ENCODE results near the gene PANK4.
A peak's percentile ranks its signal among the peaks of the same experiment; 100 is the strongest.

PANK4 gene

DNA sequence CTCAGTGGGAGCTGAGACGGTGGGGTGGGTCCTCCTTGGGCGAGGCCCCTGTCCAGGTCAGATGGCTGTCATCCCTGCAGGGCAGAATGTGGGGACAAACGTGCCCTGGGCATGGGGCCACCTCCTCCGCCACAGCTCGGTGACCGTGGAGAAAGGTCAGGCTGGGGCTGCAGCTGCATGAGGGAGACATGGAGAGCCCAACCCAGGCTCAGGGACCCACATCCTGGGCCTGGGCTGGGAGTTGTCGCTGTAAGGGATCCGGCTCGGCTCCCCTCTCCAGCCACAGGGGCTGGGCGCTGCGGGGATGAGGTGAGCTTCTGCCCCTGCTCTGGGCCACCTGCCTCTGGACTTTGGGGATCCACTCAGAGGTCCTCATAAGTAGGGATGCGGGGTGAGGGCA lies 50.8 kb downstream of the PANK4 start:
- no peaks in the 10 kb centered on the region for H3K27me3 Mint-ChIP-seq
- no peak overlapping the region for H3K4me3 Mint-ChIP-seq
- ATAC-seq (replicated peaks; ENCODE audit: extremely low read depth, poor library complexity, severe bottlenecking) (no peak), DNase-seq (ENCODE audit: low spot score in 2 of 2) (no peak)
- H3K9me3 Mint-ChIP-seq = no peaks in the 10 kb centered on the region
- no peaks in the 10 kb centered on the region for H3K4me1 Mint-ChIP-seq
- H3K27ac Mint-ChIP-seq (ENCODE audit: low read depth) = no peak overlapping the region
- peaks cover 2% of the 10 kb centered on the region for H3K36me3 Mint-ChIP-seq (ENCODE audit: insufficient read depth)

DNA sequence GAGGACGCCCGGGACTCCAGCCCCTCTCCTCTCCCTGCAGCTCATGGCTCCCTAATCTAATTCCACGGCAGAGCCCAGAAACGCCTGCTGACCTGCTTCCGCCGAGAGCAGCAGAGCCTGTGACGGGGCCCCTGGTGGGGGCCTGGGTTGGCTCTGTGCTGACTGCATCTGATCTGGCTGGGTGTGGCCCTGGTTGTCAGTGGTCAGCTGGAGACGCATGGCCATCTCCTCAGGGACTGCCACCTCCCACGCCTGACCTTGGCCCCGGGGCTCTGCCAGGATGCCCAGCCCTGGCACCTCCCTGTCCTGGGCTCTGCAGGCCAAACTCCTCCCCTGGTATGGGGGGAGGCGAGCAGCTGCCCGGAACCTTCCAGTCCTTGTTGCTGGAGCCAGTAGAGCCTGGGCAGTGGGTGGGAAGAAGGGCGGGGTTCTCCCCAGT lies 51.4 kb downstream of the PANK4 start:
- Mint-ChIP-seq H3K27me3 (no peaks in the 10 kb centered on the region), H3K4me3 (no peak overlapping the region), H3K27ac (ENCODE audit: low read depth) (no peak overlapping the region), H3K36me3 (ENCODE audit: insufficient read depth) (peaks cover 2% of the 10 kb centered on the region), H3K9me3 (no peaks in the 10 kb centered on the region), H3K4me1 (peaks cover 4% of the 10 kb centered on the region)
- ATAC-seq (replicated peaks; ENCODE audit: extremely low read depth, poor library complexity, severe bottlenecking) (no peak), DNase-seq (ENCODE audit: low spot score in 2 of 2) (no peak)

DNA sequence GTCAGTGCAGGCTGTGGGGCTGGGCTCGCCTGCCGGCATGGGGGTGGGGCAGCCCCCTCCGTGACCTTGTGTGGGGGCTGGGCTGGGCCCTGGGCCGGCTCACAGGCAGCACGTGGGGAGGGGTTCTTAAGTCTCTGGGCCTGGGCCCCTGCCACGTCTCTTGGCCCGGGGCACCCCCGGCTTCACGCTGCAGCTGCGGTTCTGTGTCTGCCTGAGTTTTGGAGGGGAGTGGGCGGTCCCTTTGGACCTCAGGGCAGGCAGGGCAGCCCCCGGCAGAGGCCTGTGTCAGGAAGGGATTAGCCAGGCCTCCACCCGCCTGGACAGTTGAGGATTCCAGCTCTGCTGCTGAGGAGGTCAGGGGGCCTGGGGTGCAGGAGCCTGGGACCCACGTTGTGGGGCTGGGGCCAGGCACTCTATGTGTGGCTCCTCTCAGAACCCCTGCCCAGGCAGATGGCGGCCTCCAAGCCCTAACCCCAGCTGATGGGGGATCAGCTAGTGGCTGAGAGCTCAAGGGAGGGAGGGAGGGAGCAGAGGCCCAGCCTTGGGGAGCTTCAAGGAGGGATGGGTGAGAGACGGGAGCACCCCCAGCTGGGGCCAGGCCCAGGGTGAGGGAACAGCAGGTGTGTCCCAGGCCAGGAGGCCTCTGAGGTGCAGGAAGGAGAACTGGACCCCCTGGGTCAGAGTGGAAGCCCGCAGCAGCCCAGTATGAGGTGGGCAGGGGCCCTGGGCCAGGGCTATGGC lies 52.1 kb downstream of the PANK4 start:
- Mint-ChIP-seq H3K36me3 (ENCODE audit: insufficient read depth) (peaks cover 4% of the 10 kb centered on the region), H3K4me3 (no peak overlapping the region), H3K9me3 (no peaks in the 10 kb centered on the region), H3K4me1 (peaks cover 5% of the 10 kb centered on the region), H3K27me3 (no peaks in the 10 kb centered on the region), H3K27ac (ENCODE audit: low read depth) (no peak overlapping the region)
- DNase-seq (ENCODE audit: low spot score in 2 of 2) (no peak), ATAC-seq (replicated peaks; ENCODE audit: extremely low read depth, poor library complexity, severe bottlenecking) (no peak)

DNA sequence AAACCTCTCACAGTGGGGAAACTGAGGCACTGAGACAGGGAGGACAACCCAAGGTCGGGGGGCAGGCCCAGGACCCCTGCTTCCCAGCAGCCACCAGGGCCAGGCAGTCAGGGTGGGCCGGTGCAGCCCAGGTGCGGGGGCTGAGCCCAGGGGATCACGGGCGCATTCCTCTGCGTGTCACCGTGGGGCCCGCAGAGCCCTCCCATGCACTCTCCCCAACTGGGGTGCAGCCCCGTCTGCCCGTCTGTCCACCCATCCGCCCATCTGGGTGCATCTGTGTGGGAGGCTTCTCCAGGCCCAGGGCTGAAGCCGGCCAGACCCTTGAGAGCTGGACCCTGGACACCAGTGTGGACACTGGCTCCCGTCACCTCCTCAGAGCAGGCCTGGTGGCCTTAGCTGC lies 53.2 kb downstream of the PANK4 start:
- no peak overlapping the region for H3K27ac Mint-ChIP-seq (ENCODE audit: low read depth)
- ATAC-seq (replicated peaks; ENCODE audit: extremely low read depth, poor library complexity, severe bottlenecking) (no peak), DNase-seq (ENCODE audit: low spot score in 2 of 2) (no peak)
- no peaks in the 10 kb centered on the region for H3K27me3 Mint-ChIP-seq
- H3K4me3 Mint-ChIP-seq = no peak overlapping the region
- H3K36me3 Mint-ChIP-seq (ENCODE audit: insufficient read depth) = peaks cover 3% of the 10 kb centered on the region
- peaks cover 9% of the 10 kb centered on the region for H3K4me1 Mint-ChIP-seq
- H3K9me3 Mint-ChIP-seq = no peaks in the 10 kb centered on the region

DNA sequence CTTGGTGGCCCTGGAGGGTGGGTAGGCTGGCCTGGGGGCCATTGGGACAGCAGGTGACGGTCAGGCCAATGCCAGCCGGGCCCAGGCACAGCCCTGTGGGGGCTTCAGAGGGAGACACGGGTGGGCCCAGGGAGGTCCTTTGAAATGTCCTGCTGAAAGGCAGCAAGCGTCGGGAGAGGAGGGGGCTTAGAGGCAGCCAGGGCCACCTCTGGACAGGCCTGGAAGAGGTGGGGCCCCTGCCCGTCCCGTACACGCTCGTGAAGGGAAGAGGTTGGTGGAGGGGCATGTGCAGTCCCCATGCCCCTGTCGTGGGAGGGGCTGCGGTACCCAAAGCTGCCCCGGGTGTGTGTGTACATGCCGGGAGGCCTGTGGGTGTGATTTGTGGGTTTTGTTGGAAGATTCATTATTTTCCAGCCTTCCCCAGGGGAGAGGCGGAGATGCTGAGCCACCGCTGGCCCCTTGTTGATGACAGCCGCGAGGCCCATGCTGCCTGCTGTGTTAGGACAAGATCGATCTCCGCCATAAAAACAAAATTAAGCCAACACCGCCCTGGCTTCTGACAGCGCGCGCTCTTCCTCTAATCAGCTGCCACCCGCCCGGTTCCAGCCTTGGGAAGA lies 53.7 kb downstream of the PANK4 start:
- H3K9me3 Mint-ChIP-seq = no peaks in the 10 kb centered on the region
- no peaks in the 10 kb centered on the region for H3K27me3 Mint-ChIP-seq
- no peak overlapping the region for H3K27ac Mint-ChIP-seq (ENCODE audit: low read depth)
- H3K4me3 Mint-ChIP-seq = no peak overlapping the region
- peaks cover 5% of the 10 kb centered on the region for H3K36me3 Mint-ChIP-seq (ENCODE audit: insufficient read depth)
- peaks cover 9% of the 10 kb centered on the region for H3K4me1 Mint-ChIP-seq
- ATAC-seq (replicated peaks; ENCODE audit: extremely low read depth, poor library complexity, severe bottlenecking) (no peak), DNase-seq (ENCODE audit: low spot score in 2 of 2) (no peak)

DNA sequence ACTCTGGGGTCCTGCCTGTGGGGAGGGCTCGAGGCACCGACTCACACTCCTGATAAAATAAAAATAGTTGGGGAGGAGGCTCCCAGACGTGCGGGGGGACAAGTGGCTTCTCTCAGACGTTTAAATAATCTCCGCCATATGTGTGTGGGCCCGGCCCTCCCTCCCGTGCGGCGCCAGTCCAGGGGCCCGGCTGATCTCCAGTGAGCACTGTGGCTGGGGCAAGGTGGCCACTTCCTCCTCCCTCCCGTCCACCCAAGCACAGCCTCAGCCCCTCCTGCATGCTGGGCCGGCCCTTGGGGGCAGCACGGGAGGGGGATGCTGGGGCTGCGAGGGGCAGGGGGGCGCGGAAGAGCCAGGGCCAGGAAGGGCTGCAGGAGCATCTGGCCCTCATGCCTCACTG lies 54.3 kb downstream of the PANK4 start:
- H3K9me3 Mint-ChIP-seq = no peaks in the 10 kb centered on the region
- no peak overlapping the region for H3K4me3 Mint-ChIP-seq
- H3K4me1 Mint-ChIP-seq = peaks cover 9% of the 10 kb centered on the region
- H3K36me3 Mint-ChIP-seq (ENCODE audit: insufficient read depth) = peaks cover 5% of the 10 kb centered on the region
- ATAC-seq (replicated peaks; ENCODE audit: extremely low read depth, poor library complexity, severe bottlenecking) = no peak
- DNase-seq (ENCODE audit: low spot score in 2 of 2) = no peak
- H3K27me3 Mint-ChIP-seq = no peaks in the 10 kb centered on the region
- no peak overlapping the region for H3K27ac Mint-ChIP-seq (ENCODE audit: low read depth)

DNA sequence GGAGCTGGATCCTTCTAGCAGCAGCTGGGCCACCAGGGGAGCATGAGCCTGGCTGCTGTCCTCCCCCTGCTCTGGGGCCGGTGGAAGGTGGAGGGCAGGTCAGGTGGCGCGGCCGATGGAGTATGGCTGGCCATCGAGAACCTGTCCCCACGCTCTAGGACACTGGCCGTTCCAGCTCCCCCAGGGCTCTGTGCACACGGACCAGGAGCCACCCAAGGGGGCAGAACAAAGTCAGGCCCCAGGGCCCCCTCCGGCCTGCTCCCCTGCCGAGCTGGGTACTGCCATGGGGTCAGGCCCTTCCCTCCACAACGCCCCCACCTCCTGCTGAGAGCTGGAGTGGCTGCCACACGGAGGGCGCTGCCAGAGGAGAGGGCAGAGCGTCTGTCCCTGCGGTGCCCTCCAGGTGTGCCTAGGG lies 54.8 kb downstream of the PANK4 start:
- H3K36me3 Mint-ChIP-seq (ENCODE audit: insufficient read depth) = peaks cover 5% of the 10 kb centered on the region
- H3K27ac Mint-ChIP-seq (ENCODE audit: low read depth) = no peak overlapping the region
- no peaks in the 10 kb centered on the region for H3K27me3 Mint-ChIP-seq
- H3K9me3 Mint-ChIP-seq = no peaks in the 10 kb centered on the region
- no peak for ATAC-seq (replicated peaks; ENCODE audit: extremely low read depth, poor library complexity, severe bottlenecking)
- H3K4me1 Mint-ChIP-seq = peaks cover 12% of the 10 kb centered on the region
- H3K4me3 Mint-ChIP-seq = no peak overlapping the region
- DNase-seq (ENCODE audit: low spot score in 2 of 2) = no peak

DNA sequence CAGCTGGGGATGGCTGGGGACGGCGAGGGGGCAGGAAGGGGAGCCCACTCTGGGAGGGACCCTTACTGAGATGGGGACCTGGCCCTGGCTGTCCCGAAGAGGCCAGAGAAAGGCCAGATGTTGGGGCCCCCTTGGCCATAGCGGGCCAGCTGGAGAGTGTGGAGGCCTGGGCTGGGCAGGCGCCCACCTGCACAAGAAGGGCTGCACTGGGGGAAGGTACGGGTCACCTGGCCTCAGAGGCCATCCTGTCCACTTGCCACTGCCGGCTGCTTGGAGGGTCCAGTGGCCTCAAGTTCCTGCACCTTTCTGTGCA lies 55.3 kb downstream of the PANK4 start:
- no peak for DNase-seq (ENCODE audit: low spot score in 2 of 2)
- no peak for ATAC-seq (replicated peaks; ENCODE audit: extremely low read depth, poor library complexity, severe bottlenecking)
- H3K4me3 Mint-ChIP-seq = no peak overlapping the region
- peaks cover 6% of the 10 kb centered on the region for H3K36me3 Mint-ChIP-seq (ENCODE audit: insufficient read depth)
- no peaks in the 10 kb centered on the region for H3K9me3 Mint-ChIP-seq
- peaks cover 15% of the 10 kb centered on the region for H3K4me1 Mint-ChIP-seq
- H3K27me3 Mint-ChIP-seq = no peaks in the 10 kb centered on the region
- H3K27ac Mint-ChIP-seq (ENCODE audit: low read depth) = no peak overlapping the region

DNA sequence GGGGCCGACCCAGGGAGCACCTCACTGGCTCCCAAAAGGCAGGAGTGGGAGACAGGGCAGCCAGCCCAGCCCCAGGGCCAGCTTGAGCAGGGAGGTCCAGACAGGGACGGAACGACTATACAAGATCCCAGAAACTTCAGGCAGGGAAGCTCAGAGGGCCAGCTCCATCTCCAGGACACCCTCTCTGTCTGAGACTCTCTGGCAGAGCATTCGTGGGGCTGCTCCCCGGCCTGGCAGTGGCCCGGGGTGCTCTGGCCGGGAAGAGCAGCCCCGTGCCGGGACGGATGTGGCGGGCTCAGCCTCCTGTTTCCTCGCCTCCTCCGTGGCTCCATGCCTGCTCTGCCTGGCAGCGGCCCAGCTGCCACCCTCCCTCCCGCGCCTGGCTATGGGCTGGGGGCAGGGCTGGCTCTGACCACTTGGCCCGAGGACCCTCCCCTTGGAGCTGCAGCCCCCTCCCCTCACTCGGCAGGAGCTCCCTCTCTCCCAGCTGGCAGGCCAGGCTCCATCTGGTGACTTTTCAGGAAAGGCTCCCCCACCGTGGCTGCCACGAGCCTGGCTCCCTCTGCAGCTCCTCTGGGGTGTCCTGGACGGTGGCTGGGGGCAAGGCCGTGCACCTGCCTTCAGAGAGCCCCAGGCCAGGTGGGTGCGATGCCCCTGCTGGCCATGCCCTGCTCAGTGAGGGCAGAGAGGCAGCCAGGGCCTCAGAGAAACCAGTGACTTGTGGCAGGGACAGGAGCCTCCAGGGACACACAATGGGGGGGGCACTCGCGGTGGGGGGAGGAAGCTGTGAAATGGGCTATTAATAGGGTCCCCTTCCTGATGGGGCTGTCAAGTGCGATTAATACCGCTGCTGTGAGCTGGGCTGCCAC lies 55.9 kb downstream of the PANK4 start:
- H3K36me3 Mint-ChIP-seq (ENCODE audit: insufficient read depth) = peaks cover 6% of the 10 kb centered on the region
- H3K4me3 Mint-ChIP-seq = no peak overlapping the region
- peaks cover 15% of the 10 kb centered on the region for H3K4me1 Mint-ChIP-seq
- H3K27me3 Mint-ChIP-seq = no peaks in the 10 kb centered on the region
- DNase-seq (ENCODE audit: low spot score in 2 of 2) (no peak), ATAC-seq (replicated peaks; ENCODE audit: extremely low read depth, poor library complexity, severe bottlenecking) (no peak)
- H3K9me3 Mint-ChIP-seq = no peaks in the 10 kb centered on the region
- no peak overlapping the region for H3K27ac Mint-ChIP-seq (ENCODE audit: low read depth)

DNA sequence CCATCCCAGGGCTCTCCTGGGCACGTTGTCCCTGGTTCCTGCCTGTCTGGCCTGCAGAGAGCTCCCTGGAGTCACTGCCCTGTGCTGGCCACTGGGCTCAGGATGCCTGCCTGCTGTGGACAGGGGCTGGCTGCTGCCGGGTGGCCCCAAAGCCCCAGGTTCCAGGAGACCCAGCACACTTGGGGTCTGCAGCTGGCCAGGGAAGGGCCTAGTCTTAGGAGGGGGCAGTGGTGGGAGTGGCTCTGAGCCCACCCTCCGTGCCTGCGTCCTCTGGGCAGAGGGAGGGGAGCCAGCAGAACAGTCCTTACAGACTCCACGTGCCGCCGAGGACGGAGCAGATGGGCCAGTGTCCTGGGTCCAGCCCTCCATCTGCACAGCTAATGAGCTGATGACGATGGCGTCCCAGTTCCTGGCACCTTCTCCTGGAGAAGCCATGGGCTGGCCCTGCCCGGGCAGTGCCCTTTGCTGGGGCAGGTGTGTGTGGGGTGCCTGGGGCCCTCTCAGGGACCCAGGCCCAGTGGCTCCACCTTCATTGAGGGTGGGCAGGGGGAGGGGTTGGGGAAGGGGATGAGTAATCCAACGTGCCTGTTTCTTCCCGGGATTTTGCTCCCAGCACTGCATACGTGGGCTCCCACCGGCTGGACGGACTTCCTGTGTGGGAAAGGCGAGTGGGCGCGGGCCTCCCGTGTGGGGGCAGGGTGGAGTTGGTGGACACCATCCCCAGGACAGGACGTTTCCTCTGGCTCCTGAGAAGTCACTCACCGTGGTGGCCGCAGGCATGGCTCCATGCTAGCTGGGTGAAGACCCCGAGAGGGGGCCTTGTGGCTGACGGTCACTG lies 57.1 kb downstream of the PANK4 start:
- no peaks in the 10 kb centered on the region for H3K27me3 Mint-ChIP-seq
- ATAC-seq (replicated peaks; ENCODE audit: extremely low read depth, poor library complexity, severe bottlenecking) (no peak), DNase-seq (ENCODE audit: low spot score in 2 of 2) (no peak)
- peaks cover 6% of the 10 kb centered on the region for H3K36me3 Mint-ChIP-seq (ENCODE audit: insufficient read depth)
- no peaks in the 10 kb centered on the region for H3K9me3 Mint-ChIP-seq
- H3K4me1 Mint-ChIP-seq = peaks cover 15% of the 10 kb centered on the region
- no peak overlapping the region for H3K4me3 Mint-ChIP-seq
- H3K27ac Mint-ChIP-seq (ENCODE audit: low read depth) = no peak overlapping the region

DNA sequence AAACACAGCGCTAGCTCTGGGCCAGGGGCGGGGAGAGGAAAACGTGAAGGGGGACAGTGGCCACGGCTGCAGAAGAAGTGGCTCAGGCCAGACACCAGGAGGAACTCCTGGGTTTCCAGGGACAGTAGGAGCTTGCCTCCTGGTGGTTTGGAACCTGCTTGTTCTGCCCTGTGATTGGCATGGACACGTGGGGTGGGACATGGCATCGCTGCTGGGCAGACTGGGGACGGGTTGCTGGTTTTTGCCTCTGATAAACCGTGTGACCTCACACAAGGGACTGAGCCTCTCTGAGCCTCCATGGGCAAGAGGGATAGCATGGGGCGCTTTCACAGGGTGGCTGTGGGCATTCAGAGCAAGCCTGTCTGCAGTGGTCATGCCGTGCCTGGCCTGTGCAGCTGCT lies 57.9 kb downstream of the PANK4 start:
- ATAC-seq (replicated peaks; ENCODE audit: extremely low read depth, poor library complexity, severe bottlenecking) (no peak), DNase-seq (ENCODE audit: low spot score in 2 of 2) (no peak)
- Mint-ChIP-seq H3K27ac (ENCODE audit: low read depth) (no peak overlapping the region), H3K4me3 (no peak overlapping the region), H3K27me3 (no peaks in the 10 kb centered on the region), H3K9me3 (no peaks in the 10 kb centered on the region), H3K36me3 (ENCODE audit: insufficient read depth) (peaks cover 6% of the 10 kb centered on the region), H3K4me1 (peaks cover 15% of the 10 kb centered on the region)

DNA sequence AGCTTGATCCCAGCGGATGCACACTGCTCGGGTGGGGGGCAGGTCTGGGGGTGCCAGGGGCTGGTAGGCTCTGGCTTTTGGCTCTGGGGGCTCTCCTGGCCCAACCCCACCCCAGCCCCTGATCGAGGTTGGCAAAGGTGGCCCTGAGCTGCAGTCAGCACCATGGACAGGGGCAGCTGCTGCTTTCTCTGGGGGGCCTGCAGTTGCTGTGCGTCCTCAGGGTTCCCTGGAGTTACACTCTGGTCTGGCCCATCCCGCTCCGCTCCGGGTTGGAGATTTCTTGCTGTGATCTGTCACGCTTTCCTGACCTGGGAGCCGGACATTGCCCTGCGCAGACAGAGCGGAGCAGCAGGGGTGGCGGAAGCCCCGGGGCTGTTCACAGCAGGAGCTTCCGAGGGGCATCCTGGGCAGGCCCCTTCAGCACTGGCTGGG lies 58.3 kb downstream of the PANK4 start:
- Mint-ChIP-seq H3K36me3 (ENCODE audit: insufficient read depth) (peaks cover 5% of the 10 kb centered on the region), H3K27me3 (no peaks in the 10 kb centered on the region), H3K4me3 (no peak overlapping the region), H3K9me3 (no peaks in the 10 kb centered on the region), H3K27ac (ENCODE audit: low read depth) (no peak overlapping the region), H3K4me1 (peaks cover 15% of the 10 kb centered on the region)
- DNase-seq (ENCODE audit: low spot score in 2 of 2) = peak; percentile 29 to 44
- no peak for ATAC-seq (replicated peaks; ENCODE audit: extremely low read depth, poor library complexity, severe bottlenecking)
